Kidney epithelial cell (primary cell): ENCODE measurements around the gene LYPD6. TPM values are rescaled to one million over a fixed set of nuclear protein-coding genes. Genes with fewer than 3 reads are reported as not detected.

Experiments
- DNase-seq: peaks from one replicate; pipeline ENCODE4 v3.0.0-alpha.2; 2010; ENCODE audit warnings: low read depth
- H3K27me3 ChIP-seq: 2 replicates; pipeline ENCODE4 v1.6.0; 2011; ENCODE audit warnings: low read length; ENCODE audit not compliant: control insufficient read depth, insufficient read depth
- H3K36me3 ChIP-seq: 2 replicates; pipeline ENCODE4 v1.5.1; 2011; ENCODE audit warnings: low read length; ENCODE audit not compliant: control insufficient read depth, insufficient read depth
- H3K4me3 ChIP-seq: 2 replicates; pipeline ENCODE4 v1.5.1; 2011; ENCODE audit warnings: low read depth, mild to moderate bottlenecking, control low read depth, low read length
- CTCF ChIP-seq: IDR thresholded peaks from 2 replicates; pipeline ENCODE4 v1.5.1; 2011; ENCODE audit warnings: mild to moderate bottlenecking, moderate library complexity, low read length, control low read depth, inconsistent platforms; ENCODE audit not compliant: insufficient read depth, poor library complexity, severe bottlenecking
- total RNA-seq: library from RNA; depleted of rRNA; stranded (reverse); fragments of >200 nt; gene quantifications from 2 replicates; pipeline ENCODE4 v1.2.3, GENCODE V29; 2015

LYPD6 gene
- 3.4 and 3.7 TPM in 2 replicates for total RNA-seq

- Histone ChIP-seq H3K4me3 (peak within 1 kb of the TSS; percentile 75), H3K36me3 (no peaks in the 10 kb centered on the region), H3K27me3 (no peaks in the 10 kb centered on the region)
- no peak for DNase-seq
- TF ChIP-seq CTCF = no peak
Observed at GRCh38 chr2:149330127-149331022, at the start of gene LYPD6. Gene LYPD6, plus strand, starts transcription at chr2:149330587. Its CDS starts 107,122 bp downstream, at chr2:149437709.

GRCh38 chr2:149281441-149281840 is 48.9 kb upstream of the LYPD6 start:
- no peak for TF ChIP-seq CTCF
- no peaks in the 10 kb centered on the region for H3K27me3 ChIP-seq
- H3K36me3 ChIP-seq = no peaks in the 10 kb centered on the region
- H3K4me3 ChIP-seq = no peak overlapping the region
- DNase-seq = no peak

- Histone ChIP-seq H3K4me3 (no peak overlapping the region), H3K27me3 (no peaks in the 10 kb centered on the region), H3K36me3 (no peaks in the 10 kb centered on the region)
- no peak for TF ChIP-seq CTCF
- no peak for DNase-seq
Observed at GRCh38 chr2:149290662-149291061, 39.7 kb upstream of the LYPD6 start.

- no peaks in the 10 kb centered on the region for H3K36me3 ChIP-seq
- no peak for TF ChIP-seq CTCF
- DNase-seq = no peak
- no peak overlapping the region for H3K4me3 ChIP-seq
- no peaks in the 10 kb centered on the region for H3K27me3 ChIP-seq
Observed at GRCh38 chr2:149291881-149292280, 38.5 kb upstream of the LYPD6 start.

GRCh38 chr2:149296031-149296430 is 34.4 kb upstream of the LYPD6 start:
- no peaks in the 10 kb centered on the region for H3K27me3 ChIP-seq

More at GRCh38 chr2:149296031-149296430, 34.4 kb upstream of the LYPD6 start:
- DNase-seq = no peak
- TF ChIP-seq CTCF = no peak
- Histone ChIP-seq H3K36me3 (no peaks in the 10 kb centered on the region), H3K4me3 (no peak overlapping the region)
